ENCODE measurements around the gene GPR89B.

DNA sequence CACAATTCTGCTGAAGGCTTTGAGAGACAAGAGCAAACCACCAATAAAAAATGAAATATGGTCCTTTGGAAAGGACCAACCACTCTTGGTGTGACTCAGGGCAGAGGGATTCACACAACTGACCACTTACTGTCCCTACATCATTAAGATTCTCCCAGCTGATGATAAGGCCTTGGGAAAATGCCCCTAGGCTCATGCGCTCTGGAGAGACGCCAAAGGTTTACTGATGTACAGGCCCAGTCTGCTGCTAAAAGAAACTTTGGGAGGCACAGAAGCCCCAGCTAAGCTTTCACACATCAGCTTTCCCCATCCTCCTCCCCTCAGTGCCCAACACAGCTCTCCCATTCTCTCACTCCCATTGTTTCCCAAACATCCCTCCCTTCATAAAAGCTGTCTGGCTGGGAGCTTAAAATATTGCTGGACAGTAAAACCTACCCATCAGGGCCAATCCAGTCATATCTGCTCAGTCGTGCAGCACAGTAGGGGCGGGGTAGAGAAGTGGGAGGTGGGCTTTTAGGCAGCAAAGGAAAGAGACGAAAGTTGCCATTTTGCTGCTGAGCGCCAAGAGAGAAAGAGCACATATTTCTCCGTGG, 25.9 kb upstream of the GPR89B start, which contains the start of gene GJA8:
- TF ChIP-seq, protein P1, sequence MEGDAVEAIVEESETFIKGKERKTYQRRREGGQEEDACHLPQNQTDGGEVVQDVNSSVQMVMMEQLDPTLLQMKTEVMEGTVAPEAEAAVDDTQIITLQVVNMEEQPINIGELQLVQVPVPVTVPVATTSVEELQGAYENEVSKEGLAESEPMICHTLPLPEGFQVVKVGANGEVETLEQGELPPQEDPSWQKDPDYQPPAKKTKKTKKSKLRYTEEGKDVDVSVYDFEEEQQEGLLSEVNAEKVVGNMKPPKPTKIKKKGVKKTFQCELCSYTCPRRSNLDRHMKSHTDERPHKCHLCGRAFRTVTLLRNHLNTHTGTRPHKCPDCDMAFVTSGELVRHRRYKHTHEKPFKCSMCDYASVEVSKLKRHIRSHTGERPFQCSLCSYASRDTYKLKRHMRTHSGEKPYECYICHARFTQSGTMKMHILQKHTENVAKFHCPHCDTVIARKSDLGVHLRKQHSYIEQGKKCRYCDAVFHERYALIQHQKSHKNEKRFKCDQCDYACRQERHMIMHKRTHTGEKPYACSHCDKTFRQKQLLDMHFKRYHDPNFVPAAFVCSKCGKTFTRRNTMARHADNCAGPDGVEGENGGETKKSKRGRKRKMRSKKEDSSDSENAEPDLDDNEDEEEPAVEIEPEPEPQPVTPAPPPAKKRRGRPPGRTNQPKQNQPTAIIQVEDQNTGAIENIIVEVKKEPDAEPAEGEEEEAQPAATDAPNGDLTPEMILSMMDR (IDR thresholded peaks at IDR 0.05; ENCODE audit: extremely low read depth in 1 of 2, insufficient read depth in 1 of 2, low read depth in 1 of 2, low read length in 2 of 2): no peak
- TF ChIP-seq POLR2A (IDR thresholded peaks at IDR 0.05; ENCODE audit: low read depth, low read length) (no peak), EZH2 (IDR thresholded peaks at IDR 0.05; ENCODE audit: borderline replicate concordance, low read depth, low read length, severe bottlenecking) (no peak), JUN (IDR thresholded peaks at IDR 0.05; ENCODE audit: borderline replicate concordance, insufficient read depth, insufficient read length, low read depth) (no peak)
- TF ChIP-seq, protein P2, sequence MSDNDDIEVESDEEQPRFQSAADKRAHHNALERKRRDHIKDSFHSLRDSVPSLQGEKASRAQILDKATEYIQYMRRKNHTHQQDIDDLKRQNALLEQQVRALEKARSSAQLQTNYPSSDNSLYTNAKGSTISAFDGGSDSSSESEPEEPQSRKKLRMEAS (IDR thresholded peaks at IDR 0.05; ENCODE audit: insufficient read depth, insufficient read length): no peak

Data from endothelial cell of umbilical vein (primary cell).